Body of pancreas (tissue), 4 donors: Measurements from ENCODE around the gene BCKDHB.

ENCODE experiments used
- CTCF ChIP-seq, 7 experiments: fragments of 450-650 bp in 4 of 7; fragments of 200-600 bp in 3 of 7; sonication (generic) in 3 of 7; IDR thresholded peaks; one replicate each; pipeline ENCODE4 v1.5.1; 2016 to 2019; ENCODE audit warnings: antibody characterized with exemption in 7 of 7
- POLR2A ChIP-seq, 3 donors: fragments of 450-650 bp; IDR thresholded peaks; one replicate each; pipeline ENCODE4 v1.6.1; 2016; ENCODE audit warnings: antibody characterized with exemption in 3 of 3, mild to moderate bottlenecking in 2 of 3

GRCh38 chr6:80106418-80107235 is at the start of gene BCKDHB:
- TF ChIP-seq CTCF (IDR thresholded peaks at IDR 0.05), result peak in 2 of 7 experiments; percentile 13 to 14
- TF ChIP-seq POLR2A (IDR thresholded peaks at IDR 0.05), result peak; percentile 98 to 99 (median 98)
